GM18508 (cell line): Measurements from ENCODE around the gene ARVCF.

Source experiments
- ATAC-seq: cut with Tn5 transposase; IDR thresholded peaks from one replicate; pipeline ENCODE4 v1.9.1; 2021; ENCODE audit warnings: moderate number of reproducible peaks; ENCODE audit not compliant: insufficient read depth, unreplicated experiment

Gene ARVCF

GRCh38 chr22:20002128-20002527 is 14.5 kb downstream of the ARVCF start:
- ATAC-seq = no peak

GRCh38 chr22:20001082-20001638 is 15.5 kb downstream of the ARVCF start:
- ATAC-seq = no peak

GRCh38 chr22:20000246-20001081 is 16.2 kb downstream of the ARVCF start:
- no peak for ATAC-seq

GRCh38 chr22:19998991-19999820 is 17.4 kb downstream of the ARVCF start:
- no peak for ATAC-seq

- no peak for ATAC-seq
Observed at GRCh38 chr22:19998232-19998951, 18.2 kb downstream of the ARVCF start.

GRCh38 chr22:19997561-19998231 is 18.9 kb downstream of the ARVCF start:
- ATAC-seq = no peak

- ATAC-seq = no peak
Observed at GRCh38 chr22:19996694-19997384, 19.8 kb downstream of the ARVCF start.

GRCh38 chr22:19995611-19996339 is 20.8 kb downstream of the ARVCF start:
- ATAC-seq = no peak

- no peak for ATAC-seq
Observed at GRCh38 chr22:19994851-19995610, 21.6 kb downstream of the ARVCF start.

GRCh38 chr22:19993926-19994325 is 22.7 kb downstream of the ARVCF start:
- no peak for ATAC-seq

- no peak for ATAC-seq
Observed at GRCh38 chr22:19992921-19993355, 23.7 kb downstream of the ARVCF start.

GRCh38 chr22:19992481-19992911 is 24.1 kb downstream of the ARVCF start:
- ATAC-seq = no peak

GRCh38 chr22:19991645-19992451 is 24.8 kb downstream of the ARVCF start:
- ATAC-seq = no peak

- ATAC-seq = no peak
Observed at GRCh38 chr22:19991395-19991644, 25.3 kb downstream of the ARVCF start.

- ATAC-seq = no peak
Observed at GRCh38 chr22:19990609-19991394, 25.8 kb downstream of the ARVCF start.

- no peak for ATAC-seq
Observed at GRCh38 chr22:19990188-19990587, 26.4 kb downstream of the ARVCF start.

GRCh38 chr22:19989725-19990067 is 26.9 kb downstream of the ARVCF start:
- no peak for ATAC-seq
